ENCODE data around the gene FERMT3. TPM values are rescaled to one million over a fixed set of nuclear protein-coding genes. Genes with fewer than 3 reads are reported as not detected.

Gene FERMT3
- total and polyA plus RNA-seq, 2 donors (not counting 1 experiment from before 2014, with no cell fraction given), result 1.9 to 3.6 TPM

DNA sequence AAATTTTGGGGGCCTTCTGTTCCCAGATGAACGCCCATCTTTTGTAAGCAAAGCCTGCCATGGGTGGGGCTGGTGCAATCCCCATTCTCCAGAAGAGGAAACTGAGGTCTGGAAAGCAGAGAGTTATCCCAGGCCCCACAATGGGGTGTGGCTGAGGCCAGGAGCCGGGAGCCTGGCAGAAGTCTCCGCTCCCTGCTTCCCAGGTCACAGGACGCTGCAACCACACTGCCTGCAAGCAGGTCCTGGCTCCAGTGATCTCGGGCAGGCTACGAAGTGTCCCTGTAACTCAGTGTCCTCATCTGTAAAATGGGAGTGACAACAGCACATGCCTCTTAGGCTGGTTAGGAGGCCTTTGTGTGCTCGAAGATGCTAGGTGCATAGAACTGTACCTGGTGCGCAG lies 46.5 kb downstream of the FERMT3 start:
- DNase-seq (ENCODE audit: low read depth in 2 of 2), result no peak
- no peaks in the 10 kb centered on the region for H4K20me1 ChIP-seq (ENCODE audit: control insufficient read depth, extremely low read depth, insufficient read depth, low read length)
- peaks cover 5% of the 10 kb centered on the region for H3K4me1 ChIP-seq (ENCODE audit: control insufficient read depth, extremely low read depth, insufficient read depth, low read length)
- H3K36me3 ChIP-seq (ENCODE audit: control insufficient read depth, insufficient read depth, low read length), result peaks cover 14% of the 10 kb centered on the region
- H3K9ac ChIP-seq (ENCODE audit: insufficient read depth, low read length), result no peak overlapping the region
- H3K79me2 ChIP-seq (ENCODE audit: control insufficient read depth, insufficient read depth, low read length), result peaks cover 24% of the 10 kb centered on the region
- peak overlapping the region; percentile 7 to 98 (median 54) for H3K4me3 ChIP-seq (replicated peaks in 1 of 4; ENCODE audit: control extremely low read depth in 1 of 4, insufficient read depth in 1 of 4, low read depth in 3 of 4, low read length in 4 of 4)
- H2AFZ ChIP-seq (ENCODE audit: low read length), result no peak overlapping the region
- no peaks in the 10 kb centered on the region for H3K9me3 ChIP-seq (ENCODE audit: control insufficient read depth, insufficient read depth, low read depth, low read length)
- peak overlapping the region; percentile 68 for H3K4me2 ChIP-seq (ENCODE audit: extremely low read depth, insufficient read depth, low read length)
- H3K27me3 ChIP-seq (ENCODE audit: control insufficient read depth, insufficient read depth, low read length), result no peaks in the 10 kb centered on the region
- H3K27ac ChIP-seq (ENCODE audit: insufficient read depth, low read length), result no peak overlapping the region
- no peak for TF ChIP-seq EZH2 (IDR thresholded peaks at IDR 0.05; ENCODE audit: low read length, missing control alignments)
- TF ChIP-seq, protein P1, sequence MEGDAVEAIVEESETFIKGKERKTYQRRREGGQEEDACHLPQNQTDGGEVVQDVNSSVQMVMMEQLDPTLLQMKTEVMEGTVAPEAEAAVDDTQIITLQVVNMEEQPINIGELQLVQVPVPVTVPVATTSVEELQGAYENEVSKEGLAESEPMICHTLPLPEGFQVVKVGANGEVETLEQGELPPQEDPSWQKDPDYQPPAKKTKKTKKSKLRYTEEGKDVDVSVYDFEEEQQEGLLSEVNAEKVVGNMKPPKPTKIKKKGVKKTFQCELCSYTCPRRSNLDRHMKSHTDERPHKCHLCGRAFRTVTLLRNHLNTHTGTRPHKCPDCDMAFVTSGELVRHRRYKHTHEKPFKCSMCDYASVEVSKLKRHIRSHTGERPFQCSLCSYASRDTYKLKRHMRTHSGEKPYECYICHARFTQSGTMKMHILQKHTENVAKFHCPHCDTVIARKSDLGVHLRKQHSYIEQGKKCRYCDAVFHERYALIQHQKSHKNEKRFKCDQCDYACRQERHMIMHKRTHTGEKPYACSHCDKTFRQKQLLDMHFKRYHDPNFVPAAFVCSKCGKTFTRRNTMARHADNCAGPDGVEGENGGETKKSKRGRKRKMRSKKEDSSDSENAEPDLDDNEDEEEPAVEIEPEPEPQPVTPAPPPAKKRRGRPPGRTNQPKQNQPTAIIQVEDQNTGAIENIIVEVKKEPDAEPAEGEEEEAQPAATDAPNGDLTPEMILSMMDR (conservative IDR thresholded peaks at IDR 0.05 in 1 of 2, IDR thresholded peaks at IDR 0.05 in 1 of 2; ENCODE audit: low read depth in 1 of 2, low read length in 2 of 2), result no peak

DNA sequence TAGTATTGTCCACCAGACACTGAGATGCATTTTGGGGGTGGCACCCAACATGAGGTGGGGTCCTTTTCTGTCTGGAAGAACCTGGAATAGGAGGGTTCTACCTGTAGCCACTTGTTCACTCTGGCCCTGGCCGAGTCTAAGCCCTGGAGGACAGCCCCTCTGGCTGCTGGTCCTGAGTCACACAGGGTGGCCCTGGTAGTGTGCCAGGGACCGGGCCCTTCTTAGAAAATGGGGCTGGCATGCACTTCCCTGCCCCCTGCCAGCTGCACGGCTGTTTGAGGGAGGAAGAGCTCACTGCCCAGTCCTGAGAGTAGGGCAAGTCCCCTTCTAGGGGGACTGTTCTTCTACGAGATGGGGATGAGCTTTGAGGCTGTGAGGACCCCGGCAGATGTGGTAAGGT lies 47.0 kb downstream of the FERMT3 start:
- Histone ChIP-seq H3K4me1 (ENCODE audit: control insufficient read depth, extremely low read depth, insufficient read depth, low read length) (peaks cover 5% of the 10 kb centered on the region), H3K27ac (ENCODE audit: insufficient read depth, low read length) (no peak overlapping the region), H3K9me3 (ENCODE audit: control insufficient read depth, insufficient read depth, low read depth, low read length) (no peaks in the 10 kb centered on the region), H3K27me3 (ENCODE audit: control insufficient read depth, insufficient read depth, low read length) (no peaks in the 10 kb centered on the region), H3K9ac (ENCODE audit: insufficient read depth, low read length) (no peak overlapping the region), H3K4me2 (ENCODE audit: extremely low read depth, insufficient read depth, low read length) (no peak overlapping the region), H2AFZ (ENCODE audit: low read length) (no peak overlapping the region), H4K20me1 (ENCODE audit: control insufficient read depth, extremely low read depth, insufficient read depth, low read length) (no peaks in the 10 kb centered on the region), H3K36me3 (ENCODE audit: control insufficient read depth, insufficient read depth, low read length) (peaks cover 17% of the 10 kb centered on the region), H3K4me3 (replicated peaks in 1 of 4; ENCODE audit: control extremely low read depth in 1 of 4, insufficient read depth in 1 of 4, low read depth in 3 of 4, low read length in 4 of 4) (peak overlapping the region in 1 of 4 experiments; percentile 87), H3K79me2 (ENCODE audit: control insufficient read depth, insufficient read depth, low read length) (peaks cover 24% of the 10 kb centered on the region)
- no peak for TF ChIP-seq EZH2 (IDR thresholded peaks at IDR 0.05; ENCODE audit: low read length, missing control alignments)
- TF ChIP-seq, protein P1 (conservative IDR thresholded peaks at IDR 0.05 in 1 of 2, IDR thresholded peaks at IDR 0.05 in 1 of 2; ENCODE audit: low read depth in 1 of 2, low read length in 2 of 2), result no peak
- no peak for DNase-seq (ENCODE audit: low read depth in 2 of 2)

DNA sequence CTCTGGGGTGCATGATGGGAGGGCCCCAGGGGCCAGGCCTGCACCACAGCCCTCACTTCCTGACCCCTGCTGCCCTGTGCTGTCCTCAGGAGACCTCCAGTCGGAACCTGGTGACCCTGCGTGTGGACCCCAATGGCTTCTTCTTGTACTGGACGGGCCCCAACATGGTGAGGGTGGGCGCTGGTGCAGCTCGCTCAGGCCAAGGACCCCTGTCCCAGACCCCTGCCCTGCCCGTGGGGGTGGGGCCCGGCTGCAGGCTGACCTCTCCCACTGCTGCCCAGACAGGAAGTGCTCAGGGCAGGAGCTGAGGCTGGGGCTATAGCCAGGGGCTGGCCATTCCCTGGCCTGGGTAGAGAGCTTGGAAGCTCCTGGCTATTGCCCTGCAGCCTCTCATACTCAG lies 47.8 kb downstream of the FERMT3 start:
- H3K9ac ChIP-seq (ENCODE audit: insufficient read depth, low read length), result no peak overlapping the region
- peaks cover 5% of the 10 kb centered on the region for H3K4me1 ChIP-seq (ENCODE audit: control insufficient read depth, extremely low read depth, insufficient read depth, low read length)
- H2AFZ ChIP-seq (ENCODE audit: low read length), result no peak overlapping the region
- TF ChIP-seq EZH2 (IDR thresholded peaks at IDR 0.05; ENCODE audit: low read length, missing control alignments), result no peak
- TF ChIP-seq, protein P1 (conservative IDR thresholded peaks at IDR 0.05 in 1 of 2, IDR thresholded peaks at IDR 0.05 in 1 of 2; ENCODE audit: low read depth in 1 of 2, low read length in 2 of 2), result no peak
- no peak overlapping the region for H3K27ac ChIP-seq (ENCODE audit: insufficient read depth, low read length)
- no peak overlapping the region for H3K4me3 ChIP-seq (replicated peaks in 1 of 4; ENCODE audit: control extremely low read depth in 1 of 4, insufficient read depth in 1 of 4, low read depth in 3 of 4, low read length in 4 of 4)
- no peaks in the 10 kb centered on the region for H3K27me3 ChIP-seq (ENCODE audit: control insufficient read depth, insufficient read depth, low read length)
- DNase-seq (ENCODE audit: low read depth in 2 of 2), result no peak
- H3K36me3 ChIP-seq (ENCODE audit: control insufficient read depth, insufficient read depth, low read length), result peaks cover 24% of the 10 kb centered on the region
- no peaks in the 10 kb centered on the region for H3K9me3 ChIP-seq (ENCODE audit: control insufficient read depth, insufficient read depth, low read depth, low read length)
- H3K79me2 ChIP-seq (ENCODE audit: control insufficient read depth, insufficient read depth, low read length), result peaks cover 24% of the 10 kb centered on the region
- H3K4me2 ChIP-seq (ENCODE audit: extremely low read depth, insufficient read depth, low read length), result no peak overlapping the region
- no peaks in the 10 kb centered on the region for H4K20me1 ChIP-seq (ENCODE audit: control insufficient read depth, extremely low read depth, insufficient read depth, low read length)

All from fibroblast of lung (primary cell).